ENCODE data around the gene PRCP.

PRCP gene

DNA sequence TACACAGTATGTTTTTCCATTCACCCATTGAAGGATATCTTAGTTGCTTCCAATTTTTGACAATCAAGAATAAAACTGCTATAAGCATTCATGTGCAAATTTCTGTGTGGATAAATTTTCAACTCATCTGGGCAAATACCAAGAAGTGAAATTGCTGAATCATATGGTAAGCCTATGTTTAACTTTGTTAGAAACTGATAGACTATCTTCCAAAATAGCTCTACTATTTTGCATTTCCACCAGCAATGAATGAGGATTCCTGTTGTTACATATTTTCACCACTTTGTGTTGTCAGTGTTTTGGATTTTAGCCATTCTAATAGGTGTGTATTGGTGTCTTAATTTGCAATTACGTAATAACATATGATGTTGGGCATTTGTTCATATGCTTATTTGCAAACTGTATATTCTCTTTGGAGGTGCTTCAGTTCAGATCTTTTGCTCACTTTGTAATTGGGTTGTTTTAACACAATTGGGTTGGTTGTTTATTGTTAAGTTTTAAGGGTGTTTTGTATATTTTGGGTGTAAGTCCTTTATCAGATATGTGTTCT is 117.3 kb downstream of the PRCP start:
- TF ChIP-seq SIN3A (IDR thresholded peaks at IDR 0.05; ENCODE audit: borderline replicate concordance, insufficient read depth, low read length) (no peak), TAF1 (IDR thresholded peaks at IDR 0.05; ENCODE audit: borderline replicate concordance, insufficient read depth, low read length) (no peak), REST (IDR thresholded peaks at IDR 0.05; ENCODE audit: insufficient read depth in 1 of 2, low read depth in 2 of 2, low read length in 2 of 2) (no peak), POLR2AphosphoS5 (IDR thresholded peaks at IDR 0.05; ENCODE audit: low read depth, low read length) (no peak), FOXP2 (optimal IDR thresholded peaks at IDR 0.05; ENCODE audit: borderline replicate concordance, extremely low read depth, extremely low read length, insufficient read depth) (no peak)

DNA sequence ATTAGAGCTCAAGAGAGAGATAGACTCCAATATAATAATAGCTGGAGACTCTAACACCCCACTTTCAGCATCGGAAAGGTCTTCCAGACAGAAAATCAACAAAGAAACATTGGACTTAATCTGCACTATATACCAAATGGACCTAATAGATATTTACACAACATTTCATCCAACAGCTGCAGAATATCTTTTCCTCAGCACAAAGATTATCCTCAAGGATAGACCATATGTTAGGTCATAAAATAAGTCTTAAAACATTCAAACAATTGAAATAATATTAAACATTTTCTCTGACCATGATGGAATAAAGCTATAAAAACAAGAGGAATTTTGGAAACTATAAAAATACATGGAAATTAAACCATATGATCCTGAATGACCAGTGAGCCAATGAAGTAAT is 121.5 kb downstream of the PRCP start:
- no peak for TF ChIP-seq POLR2AphosphoS5 (IDR thresholded peaks at IDR 0.05; ENCODE audit: low read depth, low read length)

- TF ChIP-seq SIN3A (IDR thresholded peaks at IDR 0.05; ENCODE audit: borderline replicate concordance, insufficient read depth, low read length) (no peak), FOXP2 (optimal IDR thresholded peaks at IDR 0.05; ENCODE audit: borderline replicate concordance, extremely low read depth, extremely low read length, insufficient read depth) (no peak), TAF1 (IDR thresholded peaks at IDR 0.05; ENCODE audit: borderline replicate concordance, insufficient read depth, low read length) (no peak), REST (IDR thresholded peaks at IDR 0.05; ENCODE audit: insufficient read depth in 1 of 2, low read depth in 2 of 2, low read length in 2 of 2) (no peak), POLR2AphosphoS5 (IDR thresholded peaks at IDR 0.05; ENCODE audit: low read depth, low read length) (no peak)
Observed at GRCh38 chr11:82776377-82776776, 123.9 kb downstream of the PRCP start.

GRCh38 chr11:82775736-82776346 is 124.4 kb downstream of the PRCP start:
- TF ChIP-seq TAF1 (IDR thresholded peaks at IDR 0.05; ENCODE audit: borderline replicate concordance, insufficient read depth, low read length) = no peak
- TF ChIP-seq POLR2AphosphoS5 (IDR thresholded peaks at IDR 0.05; ENCODE audit: low read depth, low read length) = no peak
- TF ChIP-seq REST (IDR thresholded peaks at IDR 0.05; ENCODE audit: insufficient read depth in 1 of 2, low read depth in 2 of 2, low read length in 2 of 2) = no peak
- TF ChIP-seq FOXP2 (optimal IDR thresholded peaks at IDR 0.05; ENCODE audit: borderline replicate concordance, extremely low read depth, extremely low read length, insufficient read depth) = no peak
- TF ChIP-seq SIN3A (IDR thresholded peaks at IDR 0.05; ENCODE audit: borderline replicate concordance, insufficient read depth, low read length) = no peak

GRCh38 chr11:82775218-82775617 is 125.0 kb downstream of the PRCP start:
- TF ChIP-seq POLR2AphosphoS5 (IDR thresholded peaks at IDR 0.05; ENCODE audit: low read depth, low read length) = no peak
- no peak for TF ChIP-seq SIN3A (IDR thresholded peaks at IDR 0.05; ENCODE audit: borderline replicate concordance, insufficient read depth, low read length)
- no peak for TF ChIP-seq REST (IDR thresholded peaks at IDR 0.05; ENCODE audit: insufficient read depth in 1 of 2, low read depth in 2 of 2, low read length in 2 of 2)
